Kidney (tissue), 14 donors: Measurements from ENCODE around the gene ARMC3. TPM values are rescaled to one million over a fixed set of nuclear protein-coding genes. Genes with fewer than 3 reads are reported as not detected.
"Not testable (repeated sequence)": the region's sequence is repeated elsewhere in the genome, so short reads cannot be mapped to it uniquely, and the experiment has no call there.

Source experiments
- DNase-seq, 5 donors: peaks; one replicate each; pipeline ENCODE4 v3.0.0-alpha.2; 2013 to 2020
- FAIRE-seq: peaks from 2 replicates; lab custom pipeline; 2012; peaks lifted over from hg19 to GRCh38; lab: Jason Lieb, UNC
- H3K27ac ChIP-seq, 2 donors: one replicate each; pipeline ENCODE4 v1.7.0; 2013; ENCODE audit warnings: low read depth in 2 of 2, low read length in 2 of 2, inconsistent platforms in 1 of 2
- H3K27me3 ChIP-seq: one replicate; pipeline ENCODE4 v1.7.1; 2013; ENCODE audit warnings: low read length, inconsistent platforms; ENCODE audit not compliant: control insufficient read depth, insufficient read depth
- H3K36me3 ChIP-seq, 3 donors: one replicate each; pipeline versions ENCODE4 v1.7.0 to v1.7.1; 2013; ENCODE audit warnings: low read length in 3 of 3, control low read depth in 1 of 3, inconsistent platforms in 1 of 3; ENCODE audit not compliant: insufficient read depth in 3 of 3, control insufficient read depth in 2 of 3
- H3K4me1 ChIP-seq, 3 donors: one replicate each; pipeline versions ENCODE4 v1.7.0 to v1.7.1; 2013; ENCODE audit warnings: low read length in 3 of 3, inconsistent platforms in 1 of 3, low read depth in 1 of 3; ENCODE audit not compliant: control insufficient read depth in 2 of 3, insufficient read depth in 2 of 3
- H3K4me3 ChIP-seq, 3 donors: one replicate each; pipeline versions ENCODE4 v1.7.0 to v1.8.1; 2013; ENCODE audit warnings: low read length in 3 of 3, control low read depth in 1 of 3, inconsistent platforms in 1 of 3
- H3K9ac ChIP-seq, 3 donors: one replicate each; pipeline versions ENCODE4 v1.7.0 to v1.7.1; 2013; ENCODE audit warnings: low read length in 3 of 3, control low read depth in 1 of 3, inconsistent platforms in 1 of 3
- H3K9me3 ChIP-seq, 3 donors: one replicate each; pipeline versions ENCODE4 v1.7.0 to v1.7.1; 2013; ENCODE audit warnings: low read length in 3 of 3, control low read depth in 1 of 3, inconsistent platforms in 1 of 3; ENCODE audit not compliant: control insufficient read depth in 2 of 3, insufficient read depth in 1 of 3
- CTCF ChIP-seq: IDR thresholded peaks from 3 replicates; pipeline ENCODE4 v1.5.1; 2012; ENCODE audit warnings: mild to moderate bottlenecking, moderate library complexity, borderline replicate concordance; ENCODE audit not compliant: insufficient read depth; ENCODE audit errors: extremely low read depth
- intact Hi-C: fragments of 100-400 bp; cut with DNase I; formaldehyde crosslinking; loops from one replicate; pipeline ENCODE4 v1.11.1; 2022
- polyA plus RNA-seq: library from polyadenylated mRNA; stranded (reverse); fragments of 350-450 nt; fragmentation: Illumina TruSeq; extraction: RNeasy Lipid Tissue Mini Kit (QIAGEN cat#74804); gene quantifications from one replicate; pipeline ENCODE4 v1.2.3, GENCODE V29; 2014; ENCODE audit warnings: low read depth, low replicate concordance; ENCODE audit not compliant: insufficient read depth
- total RNA-seq: library from RNA; stranded (reverse); fragmentation: NEBNext Ultra II Directional; extraction: Animal tissue kit (Norgen Biotek cat#: 25700); gene quantifications from one replicate; pipeline ENCODE4 v1.2.1, GENCODE V29; 2021
- donor health status: control.
- donor health status: control.
- donor health status: control.
- donor health status: control.
- donor health status: control.
- donor health status: DM: yes; HTN: yes; CAD: no.
- donor health status: Normal renal cell carcinoma (clear cell type).

Gene ARMC3
- total and polyA plus RNA-seq, 2 donors from 2014 or later = 0.60 to 5.5 TPM

- DNase-seq (peak in 3 of 5 donors; percentile 47 to 80 (median 62)), FAIRE-seq (no peak)
- Histone ChIP-seq H3K9me3 (no peaks in the 10 kb centered on the region), H3K9ac (peak overlapping the region in 1 of 3 donors; percentile 28), H3K4me3 (peak overlapping the region in 1 of 3 donors; percentile 40), H3K4me1 (peaks cover 0 to 10% (median 9%) of the 10 kb centered on the region in 3 donors), H3K36me3 (no peaks in the 10 kb centered on the region), H3K27me3 (no peaks in the 10 kb centered on the region), H3K27ac (no peak overlapping the region)
- TF ChIP-seq CTCF = no peak
- intact Hi-C loops = no loop called here
These were observed 135.5 kb downstream of the ARMC3 start for GRCh38 chr10:23063045-23063972.

DNA sequence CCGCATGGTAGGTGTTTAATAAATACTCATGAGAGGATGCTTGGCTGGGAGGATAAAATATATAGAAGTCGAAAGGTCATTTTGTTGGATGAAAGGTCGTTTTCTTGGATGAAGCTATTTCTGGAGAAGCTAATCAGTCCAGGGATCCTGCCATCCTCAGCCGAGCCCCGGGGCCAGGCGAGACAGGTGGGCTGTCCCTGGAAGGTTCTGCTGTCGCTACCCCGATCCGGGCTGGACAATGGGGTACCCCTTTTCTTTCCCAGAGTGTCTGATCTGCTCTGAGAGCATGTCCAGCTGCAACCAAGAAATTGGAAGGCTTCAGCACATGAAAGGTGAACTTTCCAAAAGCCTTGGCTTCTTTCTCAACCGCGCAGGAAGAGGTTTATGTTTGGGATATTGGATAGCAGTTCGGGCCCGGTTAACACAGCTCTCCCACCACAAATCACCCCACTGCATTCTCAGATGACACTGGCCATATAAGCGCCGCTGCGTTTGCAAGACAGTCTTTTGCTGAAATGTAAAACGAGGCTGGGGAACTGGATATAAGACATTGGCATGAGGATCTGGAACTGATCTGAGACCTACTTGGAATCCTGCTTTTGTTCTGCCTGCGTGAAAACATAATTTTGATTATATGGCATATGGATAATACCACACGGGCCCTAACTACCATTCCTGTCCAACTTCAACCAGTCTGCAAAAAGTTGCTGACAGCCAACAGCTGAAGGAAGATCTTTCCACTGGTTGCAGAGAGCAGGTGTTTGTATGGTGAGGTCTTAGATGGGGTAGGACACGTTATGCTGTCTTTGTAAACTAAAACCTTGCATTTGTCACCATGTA, 136.3 kb downstream of the ARMC3 start:
- no peaks in the 10 kb centered on the region for H3K27me3 ChIP-seq
- DNase-seq (peak in 4 of 5 donors; percentile 79 to 92 (median 86)), FAIRE-seq (no peak)
- TF ChIP-seq CTCF = no peak
- H3K4me1 ChIP-seq = peaks cover 0 to 10% (median 9%) of the 10 kb centered on the region in 3 donors
- H3K36me3 ChIP-seq = no peaks in the 10 kb centered on the region
- H3K9me3 ChIP-seq = no peaks in the 10 kb centered on the region
- intact Hi-C loops = no loop called here
- no peak overlapping the region for H3K27ac ChIP-seq
- H3K4me3 ChIP-seq = peak overlapping the region in 1 of 3 donors; percentile 40
- peak overlapping the region in 1 of 3 donors; percentile 28 for H3K9ac ChIP-seq

- FAIRE-seq, H3K36me3 ChIP-seq, H3K9me3 ChIP-seq, DNase-seq, H3K4me1 ChIP-seq, H3K27ac ChIP-seq, intact Hi-C loops, H3K9ac ChIP-seq, H3K4me3 ChIP-seq, H3K27me3 ChIP-seq: not testable (repeated sequence)
These were observed 136.9 kb downstream of the ARMC3 start for GRCh38 chr10:23064813-23065114.
